SK-N-SH (cell line): ENCODE results near the gene SLC13A1.

Source experiments
- CTCF ChIP-seq: fragments of 200-600 bp; sonication (generic); IDR thresholded peaks from 2 replicates; pipeline ENCODE4 v1.6.1; 2017; ENCODE audit warnings: antibody characterized with exemption, mild to moderate bottlenecking, moderate library complexity
- EZH2phosphoT487 ChIP-seq: fragments of 200-600 bp; sonication (generic); IDR thresholded peaks from 2 replicates; pipeline ENCODE4 v1.6.1; 2017; ENCODE audit warnings: low read depth, mixed run types, mild to moderate bottlenecking, antibody characterized with exemption, moderate library complexity, borderline replicate concordance
- MXI1 ChIP-seq: IDR thresholded peaks from 2 replicates; pipeline ENCODE4 v1.6.1; 2012; ENCODE audit warnings: mild to moderate bottlenecking, low read depth, low read length, improper control_type of control experiment
- POLR2AphosphoS5 ChIP-seq: IDR thresholded peaks from 2 replicates; pipeline ENCODE4 v1.6.1; 2012; ENCODE audit warnings: low read depth, low read length
- RAD21 ChIP-seq: IDR thresholded peaks from 2 replicates; pipeline ENCODE4 v1.6.1; 2012; ENCODE audit warnings: mild to moderate bottlenecking, low read length
- REST ChIP-seq: IDR thresholded peaks from 2 replicates; pipeline ENCODE4 v1.6.1; 2012; ENCODE audit warnings: mild to moderate bottlenecking, low read depth, low read length, moderate library complexity
- SIN3A ChIP-seq: IDR thresholded peaks from 2 replicates; pipeline ENCODE4 v1.6.1; 2012; ENCODE audit warnings: low read depth, mild to moderate bottlenecking, low read length, moderate library complexity, borderline replicate concordance
- YY1 ChIP-seq: IDR thresholded peaks from 2 replicates; pipeline ENCODE4 v1.4.0; 2012; ENCODE audit warnings: low read depth, mild to moderate bottlenecking

- TF ChIP-seq SIN3A (no peak), EZH2phosphoT487 (no peak), CTCF (peak; percentile 97), MXI1 (peak; percentile 31; the same call in 1 of the 2 replicates), RAD21 (peak; percentile 89), REST (no peak), YY1 (no peak), POLR2AphosphoS5 (no peak)
Measured at GRCh38 chr7:123154231-123154860, 45.4 kb downstream of the SLC13A1 start.
